ENCODE results near the gene CTNNA2.

DNA sequence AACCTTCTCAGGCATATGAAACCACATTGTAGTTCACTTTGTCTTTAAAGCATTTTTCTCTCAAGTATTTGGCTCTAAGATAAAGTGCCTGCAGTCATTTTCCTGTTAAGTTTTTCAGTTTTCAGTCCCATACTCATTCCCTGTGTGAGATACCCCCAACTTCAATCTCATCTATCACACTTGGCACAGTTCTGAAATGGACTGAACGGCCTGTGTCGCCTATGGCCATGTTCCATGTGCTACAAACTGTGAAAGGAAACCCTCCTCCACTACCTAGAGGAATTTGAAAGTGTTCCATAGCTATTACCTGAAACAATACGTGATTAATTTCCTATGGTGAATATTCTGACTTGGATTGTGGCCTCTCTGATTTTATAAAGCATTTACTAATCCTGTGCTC lies 319.1 kb downstream of the CTNNA2 start:
- no peak for TF ChIP-seq POLR2A (IDR thresholded peaks at IDR 0.05)
- TF ChIP-seq, protein P1, sequence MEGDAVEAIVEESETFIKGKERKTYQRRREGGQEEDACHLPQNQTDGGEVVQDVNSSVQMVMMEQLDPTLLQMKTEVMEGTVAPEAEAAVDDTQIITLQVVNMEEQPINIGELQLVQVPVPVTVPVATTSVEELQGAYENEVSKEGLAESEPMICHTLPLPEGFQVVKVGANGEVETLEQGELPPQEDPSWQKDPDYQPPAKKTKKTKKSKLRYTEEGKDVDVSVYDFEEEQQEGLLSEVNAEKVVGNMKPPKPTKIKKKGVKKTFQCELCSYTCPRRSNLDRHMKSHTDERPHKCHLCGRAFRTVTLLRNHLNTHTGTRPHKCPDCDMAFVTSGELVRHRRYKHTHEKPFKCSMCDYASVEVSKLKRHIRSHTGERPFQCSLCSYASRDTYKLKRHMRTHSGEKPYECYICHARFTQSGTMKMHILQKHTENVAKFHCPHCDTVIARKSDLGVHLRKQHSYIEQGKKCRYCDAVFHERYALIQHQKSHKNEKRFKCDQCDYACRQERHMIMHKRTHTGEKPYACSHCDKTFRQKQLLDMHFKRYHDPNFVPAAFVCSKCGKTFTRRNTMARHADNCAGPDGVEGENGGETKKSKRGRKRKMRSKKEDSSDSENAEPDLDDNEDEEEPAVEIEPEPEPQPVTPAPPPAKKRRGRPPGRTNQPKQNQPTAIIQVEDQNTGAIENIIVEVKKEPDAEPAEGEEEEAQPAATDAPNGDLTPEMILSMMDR (IDR thresholded peaks at IDR 0.05): no peak

Data from vagina (tissue), 2 donors.